A673 (cell line): ENCODE data around the gene UBA6.
"Not testable (repeated sequence)": the region's sequence is repeated elsewhere in the genome, so short reads cannot be mapped to it uniquely, and the experiment has no call there.

Experiments used
- CTCF ChIP-seq: fragments of 300-800, 200-600 bp; sonication (generic); conservative IDR thresholded peaks from 2 replicates; pipeline ENCODE4 v1.5.1; 2017; ENCODE audit warnings: low read depth, mild to moderate bottlenecking, antibody characterized with exemption, low read length, moderate library complexity, mixed read lengths
- EZH2 ChIP-seq: fragments of 200-600 bp; sonication (generic); IDR thresholded peaks from 2 replicates; pipeline ENCODE4 v1.6.1; 2017; ENCODE audit warnings: borderline replicate concordance, low read depth, mild to moderate bottlenecking, mixed read lengths, antibody characterized with exemption, low read length; ENCODE audit not compliant: poor library complexity, severe bottlenecking

GRCh38 chr4:67636978-67637377, 64.0 kb downstream of the UBA6 start:
- not testable (repeated sequence) for TF ChIP-seq CTCF, EZH2
